H1 (cell line): ENCODE measurements around the gene SURF1. TPM values are rescaled to one million over a fixed set of nuclear protein-coding genes. Genes with fewer than 3 reads are reported as not detected.

Experiments
- CTCF ChIA-PET: fragments of 300-600 bp; sonication (Branson Sonifier 250); formaldehyde crosslinking; loops from one replicate; lab custom pipeline; 2021; ENCODE audit not compliant: partially characterized antibody; lab: Charles Lee
- POLR2A ChIA-PET: fragments of 300-600 bp; sonication (Branson Sonifier 250); formaldehyde crosslinking; loops from one replicate; lab custom pipeline; 2021; ENCODE audit warnings: inconsistent platforms; ENCODE audit not compliant: partially characterized antibody; lab: Charles Lee
- DNase-seq, 2 experiments: peaks; one replicate each; pipeline versions ENCODE4 v3.0.0 to v3.0.0-alpha.2; 2010 to 2022; ENCODE audit warnings: low spot score in 2 of 2, low read depth in 1 of 2, mixed read lengths in 1 of 2
- FAIRE-seq: peaks from 2 replicates; lab custom pipeline; 2011; peaks lifted over from hg19 to GRCh38; lab: Jason Lieb, UNC
- H2AFZ ChIP-seq: 2 replicates; pipeline ENCODE4 v1.8.1; 2012; ENCODE audit warnings: low read length, inconsistent platforms
- H2AK5ac ChIP-seq: 2 replicates; pipeline ENCODE4 v1.6.1; 2013; ENCODE audit warnings: low read depth, low read length
- H2BK120ac ChIP-seq: replicated peaks from 2 replicates; pipeline ENCODE3; 2013; ENCODE audit warnings: low read depth, low read length, inconsistent platforms
- H2BK12ac ChIP-seq: 2 replicates; pipeline ENCODE4 v1.6.1; 2013; ENCODE audit warnings: low read depth, low read length
- H2BK15ac ChIP-seq: 2 replicates; pipeline ENCODE4 v1.6.1; 2013; ENCODE audit warnings: low read length
- H2BK20ac ChIP-seq: 2 replicates; pipeline ENCODE4 v1.6.1; 2013; ENCODE audit warnings: low read length
- H2BK5ac ChIP-seq: 2 replicates; pipeline ENCODE4 v1.6.1; 2013; ENCODE audit warnings: low read depth, low read length
- H3K14ac ChIP-seq: 2 replicates; pipeline ENCODE4 v1.6.1; 2013; ENCODE audit warnings: inconsistent platforms; ENCODE audit not compliant: insufficient read length
- H3K18ac ChIP-seq: 2 replicates; pipeline ENCODE4 v1.6.1; 2013; ENCODE audit warnings: low read length; ENCODE audit errors: extremely low read depth
- H3K23ac ChIP-seq: 2 replicates; pipeline ENCODE4 v1.6.1; 2013; ENCODE audit warnings: inconsistent platforms; ENCODE audit not compliant: insufficient read length
- H3K23me2 ChIP-seq: 2 replicates; pipeline ENCODE4 v1.6.1; 2013; ENCODE audit warnings: low read depth, low read length
- H3K27ac ChIP-seq: 2 replicates; pipeline ENCODE4 v1.6.1; 2011; ENCODE audit warnings: low read depth, low read length, inconsistent platforms
- H3K27me3 ChIP-seq, 4 experiments: replicated peaks in 1 of 4; 1 replicate in 1 of 4; 2 replicates in 3 of 4; pipeline versions ENCODE4 v1.6.1 to v1.8.1; 2011 to 2013; ENCODE audit warnings: low read length in 3 of 4, mild to moderate bottlenecking in 3 of 4, inconsistent platforms in 2 of 4, mixed read lengths in 2 of 4, moderate library complexity in 1 of 4; ENCODE audit not compliant: control insufficient read depth in 3 of 4, insufficient read depth in 3 of 4; ENCODE audit errors: extremely low read depth in 1 of 4
- H3K36me3 ChIP-seq, 4 experiments: 2 replicates each; pipeline versions ENCODE4 v1.6.1 to v1.8.1; 2011 to 2013; ENCODE audit warnings: mild to moderate bottlenecking in 4 of 4, low read length in 3 of 4, moderate library complexity in 2 of 4, control low read depth in 1 of 4, inconsistent platforms in 1 of 4; ENCODE audit not compliant: insufficient read depth in 4 of 4, control insufficient read depth in 2 of 4
- H3K4ac ChIP-seq: replicated peaks from 2 replicates; pipeline ENCODE3; 2013; ENCODE audit warnings: low read length, low read depth, mixed read lengths, inconsistent platforms; ENCODE audit not compliant: insufficient read length
- H3K4me1 ChIP-seq, 4 experiments: replicated peaks in 1 of 4; 1 replicate in 1 of 4; 2 replicates in 3 of 4; pipeline versions ENCODE4 v1.6.1 to v1.8.1; 2011 to 2013; ENCODE audit warnings: low read length in 3 of 4, inconsistent platforms in 2 of 4, mixed read lengths in 1 of 4; ENCODE audit not compliant: insufficient read depth in 4 of 4, control insufficient read depth in 3 of 4
- H3K4me2 ChIP-seq, 2 experiments: 2 replicates each; pipeline versions ENCODE4 v1.6.1 to v1.8.1; 2011 to 2013; ENCODE audit warnings: low read depth in 2 of 2, low read length in 2 of 2, control low read depth in 1 of 2, inconsistent platforms in 1 of 2, mild to moderate bottlenecking in 1 of 2; ENCODE audit not compliant: insufficient read depth in 1 of 2
- H3K4me3 ChIP-seq, 4 experiments: fragments of 200-600, 300-600 bp in 1 of 4; sonication (generic), shearing (Covaris generic), sonication (Bioruptor Twin) in 1 of 4; 2 replicates each; pipeline versions ENCODE4 v1.5.1 to v1.8.1; 2011 to 2016; ENCODE audit warnings: low read length in 4 of 4, low read depth in 3 of 4, control low read depth in 2 of 4, inconsistent platforms in 2 of 4, mild to moderate bottlenecking in 2 of 4, mixed read lengths in 1 of 4, moderate library complexity in 1 of 4; ENCODE audit not compliant: insufficient read depth in 2 of 4; ENCODE audit errors: extremely low read depth in 1 of 4
- H3K56ac ChIP-seq: replicated peaks from 2 replicates; pipeline ENCODE3; 2013; ENCODE audit warnings: low read depth, mild to moderate bottlenecking, mixed read lengths, low read length, inconsistent platforms; ENCODE audit not compliant: insufficient read length
- H3K79me1 ChIP-seq: 2 replicates; pipeline ENCODE4 v1.6.1; 2013; ENCODE audit warnings: low read depth, low read length, control low read depth
- H3K79me2 ChIP-seq, 2 experiments: 2 replicates each; pipeline versions ENCODE4 v1.6.1 to v1.8.1; 2012 to 2013; ENCODE audit warnings: low read length in 2 of 2, mild to moderate bottlenecking in 2 of 2, inconsistent platforms in 1 of 2; ENCODE audit not compliant: insufficient read depth in 2 of 2, control insufficient read depth in 1 of 2
- H3K9ac ChIP-seq, 4 experiments: replicated peaks in 1 of 4; 1 replicate in 1 of 4; 2 replicates in 3 of 4; pipeline versions ENCODE4 v1.6.1 to v1.8.1; 2011 to 2013; ENCODE audit warnings: low read depth in 3 of 4, low read length in 3 of 4, control low read depth in 2 of 4, mild to moderate bottlenecking in 2 of 4, moderate library complexity in 2 of 4, inconsistent platforms in 1 of 4; ENCODE audit errors: extremely low read depth in 1 of 4
- H3K9me3 ChIP-seq, 2 experiments: 2 replicates each; pipeline versions ENCODE4 v1.6.1 to v1.8.1; 2012 to 2013; ENCODE audit warnings: mild to moderate bottlenecking in 2 of 2, moderate library complexity in 2 of 2, control low read depth in 1 of 2, inconsistent platforms in 1 of 2, low read depth in 1 of 2, low read length in 1 of 2, mixed read lengths in 1 of 2; ENCODE audit not compliant: insufficient read depth in 2 of 2
- H4K20me1 ChIP-seq, 2 experiments: replicated peaks in 1 of 2; 2 replicates each; pipeline versions ENCODE3 to v1.8.1; 2011 to 2013; ENCODE audit warnings: inconsistent platforms in 2 of 2, low read length in 2 of 2, mild to moderate bottlenecking in 1 of 2; ENCODE audit not compliant: insufficient read depth in 2 of 2, control insufficient read depth in 1 of 2
- H4K5ac ChIP-seq: 2 replicates; pipeline ENCODE4 v1.6.1; 2013; ENCODE audit warnings: low read length, low read depth, mixed read lengths, inconsistent platforms; ENCODE audit not compliant: insufficient read length
- H4K8ac ChIP-seq: 2 replicates; pipeline ENCODE4 v1.8.0; 2013; ENCODE audit warnings: mild to moderate bottlenecking, moderate library complexity, low read length, inconsistent platforms; ENCODE audit not compliant: insufficient read depth; ENCODE audit errors: extremely low read depth
- H4K91ac ChIP-seq: replicated peaks from 2 replicates; pipeline ENCODE3; 2013; ENCODE audit warnings: low read length, mixed read lengths, inconsistent platforms; ENCODE audit not compliant: insufficient read length
- ATF3 ChIP-seq: IDR thresholded peaks from 2 replicates; pipeline ENCODE4 v1.6.1; 2011; ENCODE audit warnings: low read depth, mild to moderate bottlenecking, low read length; ENCODE audit not compliant: insufficient read depth
- BACH1 ChIP-seq: IDR thresholded peaks from 2 replicates; pipeline ENCODE4 v1.6.1; 2012; ENCODE audit warnings: low read length, improper control_type of control experiment
- CBX8 ChIP-seq: fragments of 300-800, 300-1000 bp; sonication (generic); IDR thresholded peaks from 2 replicates; pipeline ENCODE4 v1.7.1; 2016; ENCODE audit warnings: low read depth, low read length, borderline replicate concordance
- CHD1 ChIP-seq: IDR thresholded peaks from 2 replicates; pipeline ENCODE4 v1.6.1; 2012; ENCODE audit warnings: low read depth, low read length, improper control_type of control experiment
- EP300 ChIP-seq, 2 experiments: IDR thresholded peaks; 1 replicate in 1 of 2; 2 replicates in 1 of 2; pipeline ENCODE4 v1.6.1; 2011 to 2012; ENCODE audit warnings: low read depth in 2 of 2, low read length in 2 of 2, mild to moderate bottlenecking in 2 of 2, borderline replicate concordance in 1 of 2, inconsistent platforms in 1 of 2, moderate library complexity in 1 of 2
- NANOG ChIP-seq: IDR thresholded peaks from 2 replicates; pipeline ENCODE4 v1.6.1; 2011; ENCODE audit warnings: low read length, low read depth, mild to moderate bottlenecking, inconsistent platforms; ENCODE audit not compliant: insufficient read depth, poor library complexity, severe bottlenecking
- POLR2AphosphoS5 ChIP-seq: IDR thresholded peaks from 2 replicates; pipeline ENCODE4 v1.6.1; 2011; ENCODE audit warnings: low read depth, low read length
- RNF2 ChIP-seq: fragments of 200-900, 300-1000 bp; sonication (generic); IDR thresholded peaks from 2 replicates; pipeline ENCODE4 v1.7.1; 2016; ENCODE audit warnings: borderline replicate concordance, low read depth, mild to moderate bottlenecking, antibody characterized with exemption, low read length; ENCODE audit not compliant: poor library complexity, severe bottlenecking; ENCODE audit errors: missing control alignments
- SIN3A ChIP-seq, 2 experiments: IDR thresholded peaks in 1 of 2; conservative IDR thresholded peaks in 1 of 2; 2 replicates each; pipeline ENCODE4 v1.6.1; 2011 to 2012; ENCODE audit warnings: low read length in 2 of 2, improper control_type of control experiment in 1 of 2, low read depth in 1 of 2, mild to moderate bottlenecking in 1 of 2
- SP1 ChIP-seq: IDR thresholded peaks from 2 replicates; pipeline ENCODE4 v1.6.1; 2011; ENCODE audit warnings: low read depth, low read length
- SP4 ChIP-seq: IDR thresholded peaks from 2 replicates; pipeline ENCODE4 v1.6.1; 2012; ENCODE audit warnings: low read length, inconsistent platforms
- SRF ChIP-seq: IDR thresholded peaks from 2 replicates; pipeline ENCODE4 v1.6.1; 2011; ENCODE audit warnings: mild to moderate bottlenecking, low read depth, low read length, moderate library complexity
- TAF7 ChIP-seq: optimal IDR thresholded peaks from 2 replicates; pipeline ENCODE3; 2011; ENCODE audit warnings: low read depth, mild to moderate bottlenecking, inconsistent platforms, low read length, moderate library complexity, borderline replicate concordance
- WGBS, 2 experiments: shearing (Covaris generic) in 1 of 2; methylation state at CpG; one replicate each; pipeline versions ENCODE4 v1.1.6 to v1.1.7; 2013 to 2015; ENCODE audit warnings: low lambda C conversion rate in 2 of 2, mixed read lengths in 2 of 2, inconsistent platforms in 1 of 2, low coverage in 1 of 2, missing lambda C conversion rate in 1 of 2; ENCODE audit not compliant: insufficient replicate concordance in 2 of 2, insufficient coverage in 1 of 2, insufficient read length in 1 of 2; ENCODE audit errors: extremely low coverage in 1 of 2, missing lambda C conversion rate in 1 of 2; 5-methylcytosine and 5-hydroxymethylcytosine counted together
- polyA plus RNA-seq, 7 experiments: library from polyadenylated mRNA; depleted of rRNA in 3 of 7; stranded (reverse) in 5 of 7; unstranded in 2 of 7; fragments of >200 nt in 5 of 7; fragments of 200-250 nt in 2 of 7; gene quantifications; 1 replicate in 5 of 7; 2 replicates in 1 of 7; 4 replicates in 1 of 7; pipeline versions ENCODE4 v1.2.1 to v1.2.3, GENCODE V29; 2011 to 2013; ENCODE audit warnings: missing spikeins in 2 of 7, mixed read lengths in 2 of 7
- total RNA-seq: library from RNA; stranded (reverse); fragmentation: NEBNext Ultra II Directional; extraction: Animal tissue kit (Norgen Biotek cat#: 25700); gene quantifications from 2 replicates; pipeline ENCODE4 v1.2.1, GENCODE V29; 2021

The SURF1 gene
- total and polyA plus RNA-seq, 2 of the 8 experiments (the other 6 are each of a cell fraction or from before 2014, with no cell fraction given): 43.1 to 44.7 TPM

GRCh38 chr9:133344979-133345378 is 11.3 kb downstream of the SURF1 start:
- Histone ChIP-seq H3K4me1 (peaks cover 0 to 10% (median 7%) of the 10 kb centered on the region in 4 experiments; a peak in 6 of 7 replicates), H2AFZ (no peak overlapping the region), H2BK15ac (no peak overlapping the region), H2AK5ac (no peak overlapping the region)
- TF ChIP-seq POLR2AphosphoS5 (no peak; the same call in 1 of the 2 replicates), SP1 (no peak), ATF3 (no peak), SRF (no peak), BACH1 (no peak), CHD1 (no peak), TAF7 (no peak), SP4 (no peak), SIN3A (conservative IDR thresholded peaks at IDR 0.05 in 1 of 2, IDR thresholded peaks at IDR 0.05 in 1 of 2; ENCODE audit: low read depth in 1 of 2, low read length in 2 of 2) (no peak), NANOG (no peak), CBX8 (no peak), RNF2 (no peak), EP300 (IDR thresholded peaks at IDR 0.05; ENCODE audit: borderline replicate concordance in 1 of 2, low read depth in 2 of 2, low read length in 2 of 2) (no peak)
- TF ChIP-seq, all 59 proteins: peak for 0
- Histone ChIP-seq H2BK5ac (no peak overlapping the region), H3K27ac (no peak overlapping the region), H3K56ac (no peak overlapping the region), H3K4ac (no peak overlapping the region), H2BK120ac (no peak overlapping the region), H3K36me3 (peaks cover 35 to 71% (median 60%) of the 10 kb centered on the region in 4 experiments), H2BK12ac (no peak overlapping the region), H3K9ac (no peak overlapping the region), H3K27me3 (no peaks in the 10 kb centered on the region), H4K8ac (no peak overlapping the region), H3K4me2 (no peak overlapping the region), H4K91ac (no peak overlapping the region), H4K5ac (no peak overlapping the region), H3K9me3 (no peaks in the 10 kb centered on the region), H3K18ac (no peak overlapping the region), H3K23me2 (peaks cover 9% of the 10 kb centered on the region; the same call in 1 of the 2 replicates), H4K20me1 (peaks cover 12 to 37% of the 10 kb centered on the region in 2 experiments), H3K14ac (no peak overlapping the region), H3K79me1 (peaks cover 17% of the 10 kb centered on the region), H3K79me2 (peaks cover 9 to 39% of the 10 kb centered on the region in 2 experiments), H2BK20ac (no peak overlapping the region), H3K23ac (no peak overlapping the region), H3K4me3 (no peak overlapping the region)
- ChIA-PET POLR2A (interaction anchor here (2.5 to 14.8 kb wide), 2 partner anchors 9 to 15 kb away, joined by 6 to 303 read pairs; partner anchors contain the start of genes MED22, RPL7A, SURF1 and SURF2), CTCF (no interaction called here)
- no peak for DNase-seq
- no peak for FAIRE-seq
- whole genome bisulfite sequencing, 2 experiments: 92% methylated on average over 12 of the region's 12 CpGs; no CpG with 5 or more reads in 1 of the 2 experiments
